Stimulated activated CD4-positive, alpha-beta T cell treated with anti-CD3 and anti-CD28 coated beads, Interleukin-4, amount 100 ng/mL, for 24 hours (primary cell): ENCODE results near the gene ANKLE1.

ENCODE experiments used
- DNase-seq: peaks from one replicate; pipeline ENCODE4 v3.0.0-alpha.2; 2020

The ANKLE1 gene

GRCh38 chr19:17281391-17282304 lies at the start of gene ANKLE1:
Gene ANKLE1, plus strand, starts transcription at chr19:17281901. Its CDS starts 20 bp downstream, at chr19:17281921.
- peak; percentile 65 for DNase-seq

- DNase-seq, result no peak
Measured at GRCh38 chr19:17232258-17232657, 49.4 kb upstream of the ANKLE1 start.

- peak; percentile 67 for DNase-seq
Measured at GRCh38 chr19:17234911-17235299, 46.8 kb upstream of the ANKLE1 start.

- DNase-seq, result peak; percentile 72
Measured at GRCh38 chr19:17235300-17235970, 46.3 kb upstream of the ANKLE1 start.

- DNase-seq, result peak; percentile 22
Measured at GRCh38 chr19:17235971-17236777, 45.5 kb upstream of the ANKLE1 start.

- DNase-seq, result no peak
Measured at GRCh38 chr19:17236811-17237543, 44.7 kb upstream of the ANKLE1 start.

- DNase-seq, result no peak
Measured at GRCh38 chr19:17237747-17238706, 43.7 kb upstream of the ANKLE1 start.

GRCh38 chr19:17240062-17240752 lies 41.5 kb upstream of the ANKLE1 start:
- no peak for DNase-seq

GRCh38 chr19:17240826-17241399 lies 40.8 kb upstream of the ANKLE1 start:
- no peak for DNase-seq

GRCh38 chr19:17242431-17243208 lies 39.1 kb upstream of the ANKLE1 start:
- DNase-seq, result no peak

- DNase-seq, result no peak
Measured at GRCh38 chr19:17243211-17243829, 38.4 kb upstream of the ANKLE1 start.

- DNase-seq, result no peak
Measured at GRCh38 chr19:17243830-17244617, 37.7 kb upstream of the ANKLE1 start.

- no peak for DNase-seq
Measured at GRCh38 chr19:17244618-17245534, 36.8 kb upstream of the ANKLE1 start.

- no peak for DNase-seq
Measured at GRCh38 chr19:17245535-17245984, 36.1 kb upstream of the ANKLE1 start, which contains the start of gene NR2F6. Gene NR2F6, minus strand, starts transcription at chr19:17245919. Its CDS starts 699 bp downstream, at chr19:17245220.

- no peak for DNase-seq
Measured at GRCh38 chr19:17246681-17247425, 34.8 kb upstream of the ANKLE1 start.
